ENCODE results near the gene UGT1A5. TPM values are rescaled to one million over a fixed set of nuclear protein-coding genes. Genes with fewer than 3 reads are reported as not detected.
A peak's percentile ranks its signal among the peaks of the same experiment; 100 is the strongest.

UGT1A5 gene
- total RNA-seq, 6 experiments from 2014 or later = 1.3 to 10.0 (median 3.8) TPM

GRCh38 chr2:233819884-233820773 lies 107.4 kb downstream of the UGT1A5 start:
- Histone ChIP-seq H3K9me3 (no peaks in the 10 kb centered on the region), H3K4me1 (peaks cover 0 to 35% (median 7%) of the 10 kb centered on the region in 4 donors), H3K4me3 (no peak overlapping the region), H3K27me3 (no peaks in the 10 kb centered on the region), H3K36me3 (no peaks in the 10 kb centered on the region), H3K27ac (no peak overlapping the region)
- 46% methylated on average over 3 of the region's 18 CpGs for WGBS (ENCODE audit: insufficient coverage, low coverage, low lambda C conversion rate, missing lambda C conversion rate)
- DNase-seq (peak in 1 of 3 donors; percentile 42), ATAC-seq (no peak)
- intact Hi-C loops (cut with DNase I) = no loop called here
- TF ChIP-seq CTCF (IDR thresholded peaks at IDR 0.05) (no peak), POLR2A (IDR thresholded peaks at IDR 0.05) (no peak)

GRCh38 chr2:233820774-233821105 lies 108.0 kb downstream of the UGT1A5 start:
- intact Hi-C loops (cut with DNase I) = no loop called here
- ATAC-seq (no peak), DNase-seq (peak in 1 of 3 donors; percentile 18)
- H3K27me3 ChIP-seq = no peaks in the 10 kb centered on the region
- no peak overlapping the region for H3K4me3 ChIP-seq
- TF ChIP-seq CTCF (IDR thresholded peaks at IDR 0.05) (no peak), POLR2A (IDR thresholded peaks at IDR 0.05) (no peak)
- peaks cover 0 to 35% (median 7%) of the 10 kb centered on the region in 4 donors for H3K4me1 ChIP-seq
- H3K9me3 ChIP-seq = no peaks in the 10 kb centered on the region
- H3K36me3 ChIP-seq = no peaks in the 10 kb centered on the region
- 68% methylated on average over 4 of the region's 6 CpGs for WGBS (ENCODE audit: insufficient coverage, low coverage, low lambda C conversion rate, missing lambda C conversion rate)
- no peak overlapping the region for H3K27ac ChIP-seq

- Histone ChIP-seq H3K36me3 (no peaks in the 10 kb centered on the region), H3K27me3 (no peaks in the 10 kb centered on the region), H3K4me1 (peaks cover 0 to 35% (median 7%) of the 10 kb centered on the region in 4 donors), H3K27ac (peak overlapping the region in 1 of 3 donors; percentile 60), H3K9me3 (no peaks in the 10 kb centered on the region), H3K4me3 (no peak overlapping the region)
- DNase-seq (peak in 1 of 3 donors; percentile 17), ATAC-seq (no peak)
- TF ChIP-seq CTCF (IDR thresholded peaks at IDR 0.05) = no peak
- TF ChIP-seq POLR2A (IDR thresholded peaks at IDR 0.05) = no peak
- WGBS (ENCODE audit: insufficient coverage, low coverage, low lambda C conversion rate, missing lambda C conversion rate) = 81% methylated on average over 2 of the region's 3 CpGs
- intact Hi-C loops (cut with DNase I) = no loop called here
Measured at GRCh38 chr2:233821196-233821595, 108.5 kb downstream of the UGT1A5 start.

GRCh38 chr2:233821709-233822100 lies 109.0 kb downstream of the UGT1A5 start:
- Histone ChIP-seq H3K27me3 (no peaks in the 10 kb centered on the region), H3K36me3 (no peaks in the 10 kb centered on the region), H3K4me3 (no peak overlapping the region), H3K9me3 (no peaks in the 10 kb centered on the region), H3K4me1 (peaks cover 0 to 35% (median 7%) of the 10 kb centered on the region in 4 donors), H3K27ac (peak overlapping the region in 1 of 3 donors; percentile 60)
- DNase-seq = no peak
- TF ChIP-seq POLR2A (IDR thresholded peaks at IDR 0.05) (no peak), CTCF (IDR thresholded peaks at IDR 0.05) (no peak)
- WGBS (ENCODE audit: insufficient coverage, low coverage, low lambda C conversion rate, missing lambda C conversion rate) = 19% methylated on average over 4 of the region's 8 CpGs
- intact Hi-C loops (cut with DNase I) = no loop called here
- ATAC-seq = no peak
